HUES64 (cell line): Measurements from ENCODE around the gene SEMA3G.

Experiments
- H3K27ac ChIP-seq: 2 replicates; pipeline ENCODE4 v1.7.0; 2013; ENCODE audit warnings: low read depth, low read length, inconsistent platforms
- H3K27me3 ChIP-seq: 2 replicates; pipeline ENCODE4 v1.6.1; 2013; ENCODE audit warnings: mild to moderate bottlenecking, low read length; ENCODE audit not compliant: insufficient read depth
- H3K36me3 ChIP-seq: 2 replicates; pipeline ENCODE4 v1.6.1; 2013; ENCODE audit warnings: mild to moderate bottlenecking, low read length; ENCODE audit not compliant: insufficient read depth
- H3K4me1 ChIP-seq: 2 replicates; pipeline ENCODE4 v1.6.1; 2013; ENCODE audit warnings: mild to moderate bottlenecking, low read length, moderate library complexity; ENCODE audit not compliant: insufficient read depth
- H3K4me3 ChIP-seq: 2 replicates; pipeline ENCODE4 v1.5.1; 2013; ENCODE audit warnings: mild to moderate bottlenecking, low read length, moderate library complexity
- H3K9ac ChIP-seq: 2 replicates; pipeline ENCODE4 v1.6.1; 2013; ENCODE audit warnings: mild to moderate bottlenecking, low read depth, low read length
- H3K9me3 ChIP-seq: 2 replicates; pipeline ENCODE4 v1.6.1; 2013; ENCODE audit warnings: low read depth, low read length; ENCODE audit not compliant: insufficient read depth
- WGBS: fragments of 150-250, 120-280 bp; methylation state at CpG from one replicate; pipeline ENCODE4 v1.1.7; 2013; ENCODE audit warnings: missing lambda C conversion rate; 5-methylcytosine and 5-hydroxymethylcytosine counted together

SEMA3G gene

DNA sequence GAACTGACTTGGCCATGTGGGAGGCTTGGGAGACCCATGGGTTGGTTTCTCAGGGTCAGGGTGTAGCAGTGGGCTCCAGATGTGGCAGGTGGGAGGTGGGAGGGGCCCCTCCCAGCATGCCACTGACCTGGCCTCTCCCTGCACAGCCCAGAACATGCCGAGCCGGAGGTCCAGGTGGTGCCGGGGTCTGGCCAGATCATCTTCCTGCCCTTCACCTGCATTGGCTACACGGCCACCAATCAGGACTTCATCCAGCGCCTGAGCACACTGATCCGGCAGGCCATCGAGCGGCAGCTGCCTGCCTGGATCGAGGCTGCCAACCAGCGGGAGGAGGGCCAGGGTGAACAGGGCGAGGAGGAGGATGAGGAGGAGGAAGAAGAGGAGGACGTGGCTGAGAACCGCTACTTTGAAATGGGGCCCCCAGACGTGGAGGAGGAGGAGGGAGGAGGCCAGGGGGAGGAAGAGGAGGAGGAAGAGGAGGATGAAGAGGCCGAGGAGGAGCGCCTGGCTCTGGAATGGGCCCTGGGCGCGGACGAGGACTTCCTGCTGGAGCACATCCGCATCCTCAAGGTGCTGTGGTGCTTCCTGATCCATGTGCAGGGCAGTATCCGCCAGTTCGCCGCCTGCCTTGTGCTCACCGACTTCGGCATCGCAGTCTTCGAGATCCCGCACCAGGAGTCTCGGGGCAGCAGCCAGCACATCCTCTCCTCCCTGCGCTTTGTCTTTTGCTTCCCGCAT is 42.3 kb upstream of the SEMA3G start:
- Histone ChIP-seq H3K9ac (no peak overlapping the region), H3K9me3 (no peaks in the 10 kb centered on the region), H3K27me3 (no peaks in the 10 kb centered on the region), H3K27ac (no peak overlapping the region), H3K4me1 (no peaks in the 10 kb centered on the region), H3K36me3 (peaks cover 88% of the 10 kb centered on the region), H3K4me3 (no peak overlapping the region)
- WGBS, result 95% methylated on average over 31 of the region's 31 CpGs

DNA sequence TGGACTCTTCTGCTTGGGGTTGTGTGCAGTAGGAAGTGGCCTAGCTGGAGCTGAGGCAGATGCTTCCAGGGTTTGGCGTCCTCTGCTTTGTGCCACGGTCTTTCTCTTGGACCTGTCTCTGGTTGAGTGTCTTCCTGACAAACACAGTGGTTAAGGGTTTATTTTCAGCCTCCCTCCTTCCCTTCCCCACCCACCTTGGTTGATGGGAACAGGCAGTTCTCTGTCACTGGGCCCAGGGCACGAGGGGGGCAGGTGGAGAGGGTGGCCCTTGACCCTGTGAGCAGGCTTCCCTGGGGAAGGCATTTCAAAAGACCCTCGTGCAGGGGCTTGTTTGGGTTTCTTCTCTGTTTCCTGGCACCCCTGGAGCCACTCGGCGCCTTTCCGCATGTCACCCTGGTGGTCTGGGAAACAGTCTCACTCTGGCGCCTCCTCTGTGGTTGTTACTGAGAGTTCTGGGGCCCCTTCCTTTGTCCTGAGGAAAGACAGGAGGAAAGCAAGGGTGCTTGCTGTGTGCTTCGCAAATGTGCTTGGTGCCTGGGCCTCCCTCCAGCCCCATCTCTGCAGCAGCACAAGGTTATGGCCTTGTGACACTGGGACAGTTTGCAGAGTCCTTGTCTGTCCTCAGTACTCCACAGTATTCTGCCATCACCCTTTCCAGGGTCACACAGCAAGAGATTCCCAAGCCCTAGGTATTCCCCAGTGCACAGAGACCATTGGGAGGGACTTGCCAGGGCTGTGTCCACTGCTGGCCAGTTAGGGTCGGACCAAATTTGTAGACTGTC is 40.0 kb upstream of the SEMA3G start:
- no peak overlapping the region for H3K27ac ChIP-seq
- no peaks in the 10 kb centered on the region for H3K4me1 ChIP-seq
- H3K36me3 ChIP-seq, result peaks cover 88% of the 10 kb centered on the region
- 94% methylated on average over 10 of the region's 10 CpGs for WGBS
- H3K9ac ChIP-seq, result no peak overlapping the region
- no peak overlapping the region for H3K4me3 ChIP-seq
- H3K27me3 ChIP-seq, result no peaks in the 10 kb centered on the region
- no peaks in the 10 kb centered on the region for H3K9me3 ChIP-seq

DNA sequence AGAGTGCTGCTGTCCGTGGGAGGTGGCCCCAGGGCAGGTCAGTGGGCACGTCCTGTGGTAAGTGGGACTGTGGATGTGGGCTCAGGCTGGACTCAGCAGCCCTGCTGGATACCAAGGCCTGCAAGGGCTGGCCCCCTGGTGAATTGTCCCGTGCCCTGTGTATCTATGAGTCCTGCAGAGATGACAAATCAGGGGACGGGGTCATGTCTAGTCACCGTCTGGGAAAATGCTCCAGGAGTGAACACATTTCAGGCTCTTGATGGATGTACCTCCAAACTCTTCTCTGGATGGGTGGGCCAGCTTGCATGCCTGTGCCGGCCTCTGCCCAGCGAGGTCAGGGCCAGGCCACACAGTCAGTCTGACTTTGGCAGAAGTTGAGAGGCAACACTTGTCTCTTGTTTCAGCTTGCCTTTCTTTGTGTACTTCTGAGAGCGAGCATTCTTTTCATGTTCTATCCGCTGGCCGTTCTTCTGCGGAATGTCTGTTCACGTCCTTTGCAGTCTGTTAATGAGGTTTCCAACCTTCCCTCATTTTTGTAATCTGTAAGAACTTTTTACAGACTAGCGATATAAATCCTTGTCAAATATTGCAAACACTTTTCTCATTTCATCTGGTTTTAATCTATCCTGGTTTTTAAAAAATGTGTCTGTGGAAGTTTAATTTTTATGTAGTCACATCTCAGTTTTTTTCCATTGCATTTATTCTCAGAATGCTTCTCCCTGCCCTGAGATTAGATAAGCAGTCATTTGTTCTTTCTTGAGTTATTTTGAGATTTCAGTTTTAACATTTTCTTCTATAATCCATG is 38.9 kb upstream of the SEMA3G start:
- no peak overlapping the region for H3K27ac ChIP-seq
- no peak overlapping the region for H3K4me3 ChIP-seq
- no peaks in the 10 kb centered on the region for H3K4me1 ChIP-seq
- no peaks in the 10 kb centered on the region for H3K27me3 ChIP-seq
- WGBS, result 94% methylated on average over 13 of the region's 13 CpGs
- no peak overlapping the region for H3K9ac ChIP-seq
- no peaks in the 10 kb centered on the region for H3K9me3 ChIP-seq
- H3K36me3 ChIP-seq, result peaks cover 88% of the 10 kb centered on the region

DNA sequence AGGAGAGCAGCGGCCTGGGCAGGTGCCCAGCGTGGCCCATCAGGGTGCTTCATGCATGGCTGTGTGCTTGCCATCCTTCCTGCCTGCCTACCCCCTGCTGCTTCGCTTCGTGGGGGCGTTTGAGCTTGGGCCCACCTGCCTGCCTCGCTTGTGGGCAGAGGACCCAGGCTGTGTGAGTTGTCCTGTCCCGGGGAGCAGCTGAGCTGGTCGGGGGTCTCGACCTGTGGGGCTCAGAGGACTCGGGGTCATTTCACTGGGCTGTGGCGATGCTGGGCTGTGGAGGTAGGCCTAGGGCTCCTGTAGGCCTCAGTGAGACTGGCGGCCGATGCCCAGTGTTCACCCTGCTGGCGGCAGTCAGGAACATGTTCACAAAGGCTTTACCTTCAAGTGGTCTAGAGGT is 38.2 kb upstream of the SEMA3G start:
- H3K9ac ChIP-seq, result no peak overlapping the region
- H3K27me3 ChIP-seq, result no peaks in the 10 kb centered on the region
- no peaks in the 10 kb centered on the region for H3K4me1 ChIP-seq
- H3K36me3 ChIP-seq, result peaks cover 89% of the 10 kb centered on the region
- 88% methylated on average over 14 of the region's 14 CpGs for WGBS
- H3K4me3 ChIP-seq, result no peak overlapping the region
- no peak overlapping the region for H3K27ac ChIP-seq
- H3K9me3 ChIP-seq, result no peaks in the 10 kb centered on the region

DNA sequence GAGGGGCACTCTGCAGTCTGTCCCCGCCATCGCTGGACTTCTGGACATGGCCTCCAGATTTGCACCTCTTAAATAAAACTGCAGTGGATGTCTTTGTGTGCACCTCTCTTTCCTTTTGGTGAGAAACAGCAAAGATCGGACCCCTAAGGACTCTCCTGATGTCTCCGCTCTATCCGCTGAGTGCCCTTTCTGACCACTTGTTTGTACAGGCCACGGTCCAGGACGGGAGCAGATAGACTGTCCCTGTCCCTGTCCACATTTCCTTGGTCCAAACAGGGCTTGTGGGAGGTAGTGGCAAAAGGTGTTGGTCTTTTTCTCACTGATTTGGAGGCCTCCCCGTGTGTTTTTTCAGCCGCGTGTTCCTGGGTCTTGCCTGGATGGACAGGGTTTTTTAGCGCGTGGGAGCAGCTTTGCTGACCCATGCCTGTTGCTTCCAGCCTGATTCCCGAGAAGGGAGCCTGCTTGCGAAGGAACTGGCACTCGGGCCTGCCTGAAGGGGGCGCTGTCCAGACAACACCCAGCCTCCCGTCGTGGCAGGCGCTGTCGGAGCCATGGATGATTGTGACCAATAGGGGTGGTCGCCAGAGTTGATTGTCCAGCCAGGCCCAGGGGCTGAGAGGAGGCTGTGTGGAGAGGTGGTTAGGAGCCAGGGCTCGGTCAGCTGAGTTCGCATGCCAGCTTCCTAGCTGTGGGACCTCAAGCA is 37.1 kb upstream of the SEMA3G start:
- peaks cover 89% of the 10 kb centered on the region for H3K36me3 ChIP-seq
- H3K9me3 ChIP-seq, result no peaks in the 10 kb centered on the region
- H3K27ac ChIP-seq, result no peak overlapping the region
- H3K4me1 ChIP-seq, result no peaks in the 10 kb centered on the region
- 86% methylated on average over 23 of the region's 23 CpGs for WGBS
- no peak overlapping the region for H3K4me3 ChIP-seq
- no peak overlapping the region for H3K9ac ChIP-seq
- no peaks in the 10 kb centered on the region for H3K27me3 ChIP-seq

DNA sequence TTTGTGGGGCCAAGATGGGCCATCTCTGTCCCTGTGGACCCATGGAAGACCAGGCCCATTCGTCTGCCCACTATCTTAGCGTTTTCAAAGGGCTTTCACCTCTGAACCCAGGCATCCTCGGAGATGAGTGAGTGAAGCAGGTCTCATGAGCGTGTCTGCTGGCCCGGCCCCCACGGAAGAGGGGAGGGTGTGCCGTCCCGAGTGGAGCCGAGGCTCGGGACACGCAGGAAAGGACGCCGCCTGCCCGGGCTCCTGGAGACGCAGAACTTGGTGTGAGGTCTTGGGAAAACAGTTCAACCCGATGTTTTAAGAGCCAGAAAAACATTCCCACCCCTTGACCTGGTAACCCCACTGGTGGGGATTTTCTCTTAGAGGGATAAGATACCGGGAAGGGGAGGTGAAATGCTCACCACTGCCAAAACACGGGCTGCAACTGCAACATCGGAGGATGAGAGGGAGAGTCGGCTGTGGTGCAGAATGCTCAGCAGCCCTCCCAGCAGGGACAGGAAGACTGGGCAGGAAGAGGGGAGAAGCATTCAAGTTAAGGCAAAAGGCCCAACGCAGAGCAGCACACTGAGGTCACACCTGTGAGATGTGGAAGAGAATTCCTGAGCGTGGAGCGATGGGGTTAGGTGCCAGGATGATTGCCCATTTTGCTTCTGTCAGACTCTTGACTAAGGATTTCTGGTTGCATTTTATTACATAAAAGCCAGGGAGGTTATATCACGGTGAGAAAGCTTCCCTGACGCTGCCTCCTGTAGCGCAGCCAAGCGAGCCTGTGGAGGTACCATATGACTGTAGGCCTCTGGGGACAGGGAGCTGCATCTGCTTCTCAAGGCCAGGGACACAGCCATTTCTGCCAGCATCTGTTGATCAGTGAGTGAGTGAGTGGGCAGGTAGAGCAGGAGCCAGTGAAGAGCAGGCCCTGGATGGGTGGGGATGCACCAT is 36.1 kb upstream of the SEMA3G start:
- Histone ChIP-seq H3K36me3 (peaks cover 89% of the 10 kb centered on the region), H3K4me1 (no peaks in the 10 kb centered on the region), H3K9me3 (no peaks in the 10 kb centered on the region), H3K9ac (no peak overlapping the region), H3K4me3 (no peak overlapping the region), H3K27me3 (no peaks in the 10 kb centered on the region), H3K27ac (no peak overlapping the region)
- WGBS, result 96% methylated on average over 27 of the region's 27 CpGs

DNA sequence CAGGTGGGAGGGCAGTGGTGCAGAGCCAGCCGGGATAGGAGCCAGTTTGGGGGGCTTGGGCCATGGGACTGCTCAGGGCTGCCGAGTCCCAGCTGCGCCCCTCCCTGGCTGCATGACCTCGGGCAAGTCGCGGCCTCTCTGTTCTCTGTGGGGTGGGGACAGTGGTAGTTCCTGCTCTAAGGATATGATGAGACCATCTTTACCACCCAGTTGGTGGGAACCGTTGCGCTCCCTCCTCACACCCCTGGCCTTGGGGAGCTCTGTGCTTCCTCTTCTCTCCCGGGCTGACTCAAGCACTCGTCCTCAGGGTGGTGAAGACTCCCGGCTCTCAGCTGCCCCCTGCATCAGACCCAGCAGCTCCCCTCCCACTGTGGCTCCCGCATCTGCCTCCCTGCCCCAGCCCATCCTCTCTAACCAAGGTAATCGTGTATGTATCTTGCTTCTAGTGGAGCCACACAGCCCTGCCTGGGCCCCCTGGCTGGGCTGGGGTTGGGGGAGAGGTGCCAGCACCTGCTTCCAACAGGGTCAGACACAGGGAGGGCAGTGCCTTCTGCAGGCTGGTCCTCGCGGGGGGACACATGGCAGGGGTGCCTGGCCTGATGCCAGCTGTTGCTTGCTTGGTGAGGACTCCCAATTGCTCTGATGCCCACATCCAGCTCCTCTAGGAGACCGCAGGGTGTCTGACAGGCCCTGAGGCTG is 35.1 kb upstream of the SEMA3G start:
- Histone ChIP-seq H3K9ac (no peak overlapping the region), H3K9me3 (no peaks in the 10 kb centered on the region), H3K27me3 (no peaks in the 10 kb centered on the region), H3K36me3 (peaks cover 89% of the 10 kb centered on the region), H3K4me1 (no peaks in the 10 kb centered on the region), H3K4me3 (no peak overlapping the region), H3K27ac (no peak overlapping the region)
- 96% methylated on average over 16 of the region's 16 CpGs for WGBS

DNA sequence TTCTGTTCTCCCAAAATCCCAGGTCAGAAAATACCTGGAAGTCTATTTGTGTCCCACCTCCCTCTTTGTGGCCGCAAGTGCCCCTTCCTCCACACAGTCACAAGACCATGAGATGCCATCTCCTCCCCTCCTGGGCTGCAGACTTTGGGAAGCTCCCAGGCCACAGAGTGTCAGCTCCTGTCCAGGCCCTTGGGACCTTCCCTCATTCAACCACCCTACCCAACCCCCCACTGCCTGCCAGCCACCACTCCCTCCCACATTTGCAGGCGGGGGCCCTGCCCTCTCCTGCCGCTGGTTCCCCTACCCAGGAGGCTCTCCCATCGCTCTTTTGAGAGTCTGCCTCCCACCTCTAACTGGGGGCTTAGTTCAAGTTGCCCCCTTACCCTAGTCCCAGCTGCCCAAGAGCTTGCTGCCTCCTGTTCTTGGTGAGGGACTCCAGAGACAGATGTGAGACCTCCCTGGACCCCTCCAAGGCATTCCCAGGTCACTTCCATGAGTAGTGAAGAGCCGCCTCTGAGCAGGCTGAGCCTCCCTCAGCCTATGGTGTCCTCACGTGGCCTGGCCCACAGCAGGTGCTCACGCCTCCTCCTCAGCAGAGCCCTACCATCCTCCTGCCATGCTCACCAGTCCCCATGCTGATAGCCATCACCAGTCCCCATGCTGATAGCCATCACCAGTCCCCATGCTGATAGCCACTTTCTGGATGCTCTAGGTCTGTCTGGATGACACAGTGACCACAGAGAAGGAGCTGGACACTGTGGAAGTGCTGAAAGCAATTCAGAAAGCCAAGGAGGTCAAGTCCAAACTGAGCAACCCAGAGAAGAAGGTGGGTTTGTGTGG is 34.4 kb upstream of the SEMA3G start:
- 91% methylated on average over 7 of the region's 7 CpGs for WGBS
- peaks cover 95% of the 10 kb centered on the region for H3K36me3 ChIP-seq
- H3K4me1 ChIP-seq, result no peaks in the 10 kb centered on the region
- no peak overlapping the region for H3K27ac ChIP-seq
- no peaks in the 10 kb centered on the region for H3K9me3 ChIP-seq
- H3K4me3 ChIP-seq, result no peak overlapping the region
- no peaks in the 10 kb centered on the region for H3K27me3 ChIP-seq
- no peak overlapping the region for H3K9ac ChIP-seq

DNA sequence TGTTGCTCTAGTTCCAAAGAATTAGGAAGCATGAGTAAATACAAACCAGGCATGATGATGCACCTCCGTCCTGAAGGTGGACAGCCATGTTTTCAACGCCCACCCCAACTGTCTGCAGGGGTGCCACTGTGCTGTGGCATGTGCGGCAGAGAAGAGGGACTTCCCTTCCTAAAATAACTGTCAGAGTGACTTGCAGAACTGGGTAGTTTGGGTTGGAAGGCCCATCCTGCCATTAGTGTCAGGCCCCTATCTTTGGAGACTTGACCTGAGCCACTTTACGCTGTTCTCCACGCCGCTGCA is 32.8 kb upstream of the SEMA3G start:
- no peaks in the 10 kb centered on the region for H3K4me1 ChIP-seq
- no peaks in the 10 kb centered on the region for H3K9me3 ChIP-seq
- 97% methylated on average over 6 of the region's 6 CpGs for WGBS
- H3K4me3 ChIP-seq, result no peak overlapping the region
- H3K27me3 ChIP-seq, result no peaks in the 10 kb centered on the region
- peaks cover 95% of the 10 kb centered on the region for H3K36me3 ChIP-seq
- no peak overlapping the region for H3K27ac ChIP-seq
- no peak overlapping the region for H3K9ac ChIP-seq
